ENCODE data around the gene RND3.

GRCh38 chr2:150472511-150472899 is 15.0 kb downstream of the RND3 start:
- no peak for TF ChIP-seq BHLHE40 (IDR thresholded peaks at IDR 0.05; ENCODE audit: borderline replicate concordance)
- no peak for TF ChIP-seq ZNF384 (IDR thresholded peaks at IDR 0.05)
- no peak for TF ChIP-seq SUZ12 (IDR thresholded peaks at IDR 0.05)
- no peak for TF ChIP-seq SP1 (IDR thresholded peaks at IDR 0.05)
- no peak for TF ChIP-seq FOXA1 (IDR thresholded peaks at IDR 0.05)
- no peak for TF ChIP-seq ELF4 (IDR thresholded peaks at IDR 0.05)
- no peak for TF ChIP-seq HDGF (IDR thresholded peaks at IDR 0.05; ENCODE audit: borderline replicate concordance)
- TF ChIP-seq FOXM1 (IDR thresholded peaks at IDR 0.05; ENCODE audit: borderline replicate concordance), result no peak
- TF ChIP-seq FOXK2 (IDR thresholded peaks at IDR 0.05), result no peak
- no peak for TF ChIP-seq PKNOX1 (IDR thresholded peaks at IDR 0.05)
- TF ChIP-seq TARDBP (IDR thresholded peaks at IDR 0.05), result no peak
- no peak for TF ChIP-seq ARNT (IDR thresholded peaks at IDR 0.05)
- TF ChIP-seq CTBP1 (IDR thresholded peaks at IDR 0.05; ENCODE audit: borderline replicate concordance), result no peak
- TF ChIP-seq LEF1 (IDR thresholded peaks at IDR 0.05; ENCODE audit: borderline replicate concordance), result no peak
